PFSK-1 (cell line): ENCODE data around the gene TYRP1.

Experiments
- FOXP2 ChIP-seq: optimal IDR thresholded peaks from 2 replicates; pipeline ENCODE3; 2011; ENCODE audit warnings: borderline replicate concordance, control low read depth, inconsistent platforms; ENCODE audit not compliant: insufficient read depth; ENCODE audit errors: extremely low read length, extremely low read depth
- POLR2AphosphoS5 ChIP-seq: IDR thresholded peaks from 2 replicates; pipeline ENCODE4 v1.6.1; 2012; ENCODE audit warnings: low read depth, mild to moderate bottlenecking, control low read depth, low read length, moderate library complexity
- REST ChIP-seq, 2 experiments: IDR thresholded peaks; 2 replicates each; pipeline versions ENCODE4 v1.6.1 to v1.8.0; 2011 to 2012; ENCODE audit warnings: low read depth in 2 of 2, low read length in 2 of 2, control low read depth in 1 of 2, inconsistent platforms in 1 of 2, mild to moderate bottlenecking in 1 of 2, moderate library complexity in 1 of 2; ENCODE audit not compliant: insufficient read depth in 1 of 2
- SIN3A ChIP-seq: IDR thresholded peaks from 2 replicates; pipeline ENCODE4 v1.6.1; 2012; ENCODE audit warnings: mild to moderate bottlenecking, low read length, moderate library complexity, borderline replicate concordance; ENCODE audit not compliant: insufficient read depth
- TAF1 ChIP-seq: IDR thresholded peaks from 2 replicates; pipeline ENCODE4 v1.6.1; 2012; ENCODE audit warnings: low read length, control low read depth, borderline replicate concordance; ENCODE audit not compliant: insufficient read depth

Gene TYRP1

GRCh38 chr9:12698986-12699385 lies 5.8 kb downstream of the TYRP1 start:
- TF ChIP-seq FOXP2 (no peak), REST (IDR thresholded peaks at IDR 0.05; ENCODE audit: insufficient read depth in 1 of 2, low read depth in 2 of 2, low read length in 2 of 2) (no peak), TAF1 (no peak), POLR2AphosphoS5 (no peak)

- no peak for TF ChIP-seq REST (IDR thresholded peaks at IDR 0.05; ENCODE audit: insufficient read depth in 1 of 2, low read depth in 2 of 2, low read length in 2 of 2)
- no peak for TF ChIP-seq FOXP2
- no peak for TF ChIP-seq SIN3A
- no peak for TF ChIP-seq TAF1
- no peak for TF ChIP-seq POLR2AphosphoS5
Observed at GRCh38 chr9:12699529-12699928, 6.3 kb downstream of the TYRP1 start.

GRCh38 chr9:12701126-12701525 lies 7.9 kb downstream of the TYRP1 start:
- no peak for TF ChIP-seq REST (IDR thresholded peaks at IDR 0.05; ENCODE audit: insufficient read depth in 1 of 2, low read depth in 2 of 2, low read length in 2 of 2)
- TF ChIP-seq TAF1 = no peak
- no peak for TF ChIP-seq SIN3A
- no peak for TF ChIP-seq POLR2AphosphoS5
- no peak for TF ChIP-seq FOXP2

GRCh38 chr9:12702160-12702758 lies 9.1 kb downstream of the TYRP1 start:
- TF ChIP-seq POLR2AphosphoS5 (no peak), FOXP2 (no peak), REST (IDR thresholded peaks at IDR 0.05; ENCODE audit: insufficient read depth in 1 of 2, low read depth in 2 of 2, low read length in 2 of 2) (no peak), SIN3A (no peak), TAF1 (no peak)

- no peak for TF ChIP-seq POLR2AphosphoS5
- no peak for TF ChIP-seq REST (IDR thresholded peaks at IDR 0.05; ENCODE audit: insufficient read depth in 1 of 2, low read depth in 2 of 2, low read length in 2 of 2)
Observed at GRCh38 chr9:12703996-12704395, 10.8 kb downstream of the TYRP1 start.
